NCI-H1417 treated with DMSO at 0.1 percent for 48 hours (cell line): ENCODE data around the gene FCGR2B.
"Not testable (repeated sequence)": the region's sequence is repeated elsewhere in the genome, so short reads cannot be mapped to it uniquely, and the experiment has no call there.

Experiments used
- DNase-seq: peaks from one replicate; lab custom pipeline; 2025; lab: John Stamatoyannopoulos, UW

Gene FCGR2B

GRCh38 chr1:161647507-161648360, 15.2 kb upstream of the FCGR2B start:
- DNase-seq = peak; percentile 0

- DNase-seq = not testable (repeated sequence)
These were observed 9.4 kb upstream of the FCGR2B start for GRCh38 chr1:161653541-161653940.

- not testable (repeated sequence) for DNase-seq
These were observed 9.0 kb upstream of the FCGR2B start for GRCh38 chr1:161653971-161654370.

- not testable (repeated sequence) for DNase-seq
These were observed 4.4 kb upstream of the FCGR2B start for GRCh38 chr1:161658524-161658923.

- not testable (repeated sequence) for DNase-seq
These were observed 1.2 kb upstream of the FCGR2B start for GRCh38 chr1:161661660-161662311.

- not testable (repeated sequence) for DNase-seq
These were observed 626 bp downstream of the FCGR2B start for GRCh38 chr1:161663569-161663968.

- DNase-seq = not testable (repeated sequence)
These were observed 1.7 kb downstream of the FCGR2B start for GRCh38 chr1:161664689-161665088.

- not testable (repeated sequence) for DNase-seq
These were observed 8.4 kb downstream of the FCGR2B start for GRCh38 chr1:161671045-161672020.

- DNase-seq = not testable (repeated sequence)
These were observed 10.5 kb downstream of the FCGR2B start for GRCh38 chr1:161673437-161673836.

- DNase-seq = not testable (repeated sequence)
These were observed 11.5 kb downstream of the FCGR2B start for GRCh38 chr1:161674447-161674846.

GRCh38 chr1:161674908-161675307, 12.0 kb downstream of the FCGR2B start:
- DNase-seq = not testable (repeated sequence)

GRCh38 chr1:161676441-161676840, 13.5 kb downstream of the FCGR2B start:
- no peak for DNase-seq

- no peak for DNase-seq
These were observed 14.2 kb downstream of the FCGR2B start for GRCh38 chr1:161676958-161677689.

- DNase-seq = no peak
These were observed 15.6 kb downstream of the FCGR2B start for GRCh38 chr1:161678500-161678899.

GRCh38 chr1:161681879-161682278, 18.9 kb downstream of the FCGR2B start:
- DNase-seq = no peak

- DNase-seq = no peak
These were observed 26.0 kb downstream of the FCGR2B start for GRCh38 chr1:161688946-161689345.

GRCh38 chr1:161691846-161692245, 28.9 kb downstream of the FCGR2B start:
- DNase-seq = no peak

GRCh38 chr1:161693020-161693712, 30.2 kb downstream of the FCGR2B start:
- DNase-seq = not testable (repeated sequence)

- not testable (repeated sequence) for DNase-seq
These were observed 35.4 kb downstream of the FCGR2B start for GRCh38 chr1:161698302-161698701.

GRCh38 chr1:161702250-161702649, 39.3 kb downstream of the FCGR2B start:
- DNase-seq = no peak

GRCh38 chr1:161705537-161705936, 42.6 kb downstream of the FCGR2B start:
- DNase-seq = no peak
